Thyroid gland (tissue), 4 donors: ENCODE results near the gene AIG1.

Experiments used
- CTCF ChIP-seq, 6 experiments: fragments of 200-600 bp in 3 of 6; fragments of 450-650 bp in 3 of 6; sonication (generic) in 3 of 6; IDR thresholded peaks; one replicate each; pipeline ENCODE4 v1.5.1; 2016 to 2019; ENCODE audit warnings: antibody characterized with exemption in 6 of 6, mild to moderate bottlenecking in 2 of 6, inconsistent platforms in 1 of 6, moderate library complexity in 1 of 6
- POLR2A ChIP-seq, 2 donors: fragments of 450-650 bp; IDR thresholded peaks; one replicate each; pipeline ENCODE4 v1.6.1; 2017; ENCODE audit warnings: antibody characterized with exemption in 2 of 2, mild to moderate bottlenecking in 2 of 2, moderate library complexity in 1 of 2

GRCh38 chr6:143262859-143263258 is 202.2 kb downstream of the AIG1 start:
- no peak for TF ChIP-seq CTCF (IDR thresholded peaks at IDR 0.05)
- no peak for TF ChIP-seq POLR2A (IDR thresholded peaks at IDR 0.05)
